SK-N-SH treated with all-trans-retinoic acid at 6 μM for 48 hours (cell line): ENCODE results near the gene UQCRFS1.

Experiments used
- ATAC-seq: fragments of 200-7000 bp; cut with Tn5 transposase; 3 replicates; pipeline ENCODE4 v1.9.1; 2020; ENCODE audit warnings: mild to moderate bottlenecking, moderate library complexity
- ARNTL ChIP-seq: fragments of 450-650 bp; formaldehyde crosslinking; IDR thresholded peaks from 2 replicates; pipeline ENCODE4 v1.5.0; 2020; ENCODE audit warnings: low read depth, mild to moderate bottlenecking, moderate library complexity, borderline replicate concordance
- ESRRG ChIP-seq: fragments of 250-450 bp; sonication (Bioruptor Pico); IDR thresholded peaks from 2 replicates; pipeline ENCODE4 v1.6.1; 2021; ENCODE audit warnings: mild to moderate bottlenecking
- GLIS3 ChIP-seq: fragments of 250-450 bp; sonication (Bioruptor Pico); IDR thresholded peaks from 2 replicates; pipeline ENCODE4 v1.5.0; 2020; ENCODE audit warnings: mild to moderate bottlenecking, moderate library complexity
- ISL1 ChIP-seq: fragments of 250-450 bp; sonication (Bioruptor Pico); IDR thresholded peaks from 2 replicates; pipeline ENCODE4 v2.1.2; 2022; ENCODE audit warnings: mild to moderate bottlenecking, moderate library complexity
- OSR1 ChIP-seq: fragments of 250-450 bp; sonication (Bioruptor Pico); IDR thresholded peaks from 2 replicates; pipeline ENCODE4 v1.8.0; 2022; ENCODE audit warnings: moderate library complexity, mild to moderate bottlenecking, inconsistent platforms
- PPARA ChIP-seq: fragments of 250-450 bp; sonication (Bioruptor Pico); IDR thresholded peaks from 2 replicates; pipeline ENCODE4 v1.5.0; 2020; ENCODE audit warnings: mild to moderate bottlenecking, borderline replicate concordance
- RARB ChIP-seq: fragments of 250-450 bp; sonication (Bioruptor Pico); IDR thresholded peaks from 2 replicates; pipeline ENCODE4 v1.8.0; 2021; ENCODE audit warnings: mild to moderate bottlenecking, moderate library complexity
- SNAI2 ChIP-seq: fragments of 250-450 bp; sonication (Bioruptor Pico); IDR thresholded peaks from 2 replicates; pipeline ENCODE4 v1.5.0; 2020; ENCODE audit warnings: mild to moderate bottlenecking, moderate library complexity
- TCF4 ChIP-seq: fragments of 250-450 bp; sonication (Bioruptor Pico); IDR thresholded peaks from 2 replicates; pipeline ENCODE4 v1.8.0; 2021; ENCODE audit warnings: mild to moderate bottlenecking, moderate library complexity, borderline replicate concordance
- TOX ChIP-seq: fragments of 250-450 bp; sonication (Bioruptor Pico); IDR thresholded peaks from 2 replicates; pipeline ENCODE4 v1.8.0; 2021; ENCODE audit warnings: mild to moderate bottlenecking, moderate library complexity, borderline replicate concordance
- ZC3H10 ChIP-seq: fragments of 250-450 bp; sonication (Bioruptor Pico); IDR thresholded peaks from 2 replicates; pipeline ENCODE4 v1.5.1; 2021; ENCODE audit warnings: mild to moderate bottlenecking, moderate library complexity
- ZFP3 ChIP-seq: fragments of 250-450 bp; sonication (Bioruptor Pico); IDR thresholded peaks from 2 replicates; pipeline ENCODE4 v1.5.0; 2020; ENCODE audit warnings: mild to moderate bottlenecking, moderate library complexity
- ZFP30 ChIP-seq: fragments of 450-650 bp; formaldehyde crosslinking; IDR thresholded peaks from 2 replicates; pipeline ENCODE4 v1.5.0; 2022; ENCODE audit warnings: mild to moderate bottlenecking, moderate library complexity
- ZNF70 ChIP-seq: fragments of 450-650 bp; formaldehyde crosslinking; IDR thresholded peaks from 2 replicates; pipeline ENCODE4 v1.5.0; 2020; ENCODE audit warnings: mild to moderate bottlenecking, moderate library complexity
- ZNF8 ChIP-seq: fragments of 450-650 bp; formaldehyde crosslinking; IDR thresholded peaks from 2 replicates; pipeline ENCODE4 v1.5.0; 2020; ENCODE audit warnings: mild to moderate bottlenecking, moderate library complexity
- TF ChIP-seq, protein P1 (sequence below): fragments of 250-450 bp; sonication (Bioruptor Pico); IDR thresholded peaks from 2 replicates; pipeline ENCODE4 v1.8.0; 2021; ENCODE audit warnings: low read depth, mild to moderate bottlenecking, moderate library complexity, borderline replicate concordance
- TF ChIP-seq, protein P2 (sequence below): fragments of 250-450 bp; sonication (Bioruptor Pico); IDR thresholded peaks from 2 replicates; pipeline ENCODE4 v1.5.0; 2020; ENCODE audit warnings: mild to moderate bottlenecking, moderate library complexity
- TF ChIP-seq, protein P3 (sequence below): fragments of 250-450 bp; sonication (Bioruptor Pico); IDR thresholded peaks from 2 replicates; pipeline ENCODE4 v1.8.0; 2020; ENCODE audit warnings: mild to moderate bottlenecking, moderate library complexity, borderline replicate concordance
- TF ChIP-seq, protein P4 (sequence below): fragments of 250-450 bp; sonication (Bioruptor Pico); IDR thresholded peaks from 2 replicates; pipeline ENCODE4 v1.5.1; 2020; ENCODE audit warnings: low read depth, mild to moderate bottlenecking, moderate library complexity
- TF ChIP-seq, protein P5 (sequence below): fragments of 250-450 bp; sonication (Bioruptor Pico); IDR thresholded peaks from 2 replicates; pipeline ENCODE4 v1.5.1; 2021; ENCODE audit warnings: mild to moderate bottlenecking, moderate library complexity

The UQCRFS1 gene

DNA sequence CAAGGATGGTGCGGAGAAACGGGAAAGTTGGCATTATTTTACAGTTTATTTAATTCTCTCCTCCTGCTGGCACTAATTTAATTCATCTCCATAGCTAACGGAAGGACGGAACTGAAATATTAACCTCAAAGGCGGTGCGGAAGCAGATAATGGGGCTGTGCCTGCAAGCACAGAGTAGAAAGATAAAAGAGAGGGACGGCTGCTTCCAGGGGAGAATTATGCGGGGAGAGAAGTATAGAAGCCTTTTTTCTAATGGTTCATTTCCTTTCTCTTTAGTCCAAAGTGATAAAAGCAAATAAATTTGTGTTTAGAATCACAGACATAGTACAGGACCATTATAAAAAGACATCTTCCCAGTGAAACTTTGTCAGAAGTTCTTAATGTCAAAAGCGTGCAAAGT lies 34.5 kb upstream of the UQCRFS1 start:
- ATAC-seq: no peak
- TF ChIP-seq RARB (CRISPR knock-in tag): no peak
- TF ChIP-seq ZFP30 (CRISPR knock-in tag): no peak
- no peak for TF ChIP-seq ESRRG
- no peak for TF ChIP-seq ZNF8
- no peak for TF ChIP-seq ZFP3 (CRISPR knock-in tag)
- no peak for TF ChIP-seq ISL1 (CRISPR knock-in tag)
- TF ChIP-seq TCF4 (CRISPR knock-in tag): no peak
- TF ChIP-seq SNAI2 (CRISPR knock-in tag): no peak
- TF ChIP-seq, protein P1, sequence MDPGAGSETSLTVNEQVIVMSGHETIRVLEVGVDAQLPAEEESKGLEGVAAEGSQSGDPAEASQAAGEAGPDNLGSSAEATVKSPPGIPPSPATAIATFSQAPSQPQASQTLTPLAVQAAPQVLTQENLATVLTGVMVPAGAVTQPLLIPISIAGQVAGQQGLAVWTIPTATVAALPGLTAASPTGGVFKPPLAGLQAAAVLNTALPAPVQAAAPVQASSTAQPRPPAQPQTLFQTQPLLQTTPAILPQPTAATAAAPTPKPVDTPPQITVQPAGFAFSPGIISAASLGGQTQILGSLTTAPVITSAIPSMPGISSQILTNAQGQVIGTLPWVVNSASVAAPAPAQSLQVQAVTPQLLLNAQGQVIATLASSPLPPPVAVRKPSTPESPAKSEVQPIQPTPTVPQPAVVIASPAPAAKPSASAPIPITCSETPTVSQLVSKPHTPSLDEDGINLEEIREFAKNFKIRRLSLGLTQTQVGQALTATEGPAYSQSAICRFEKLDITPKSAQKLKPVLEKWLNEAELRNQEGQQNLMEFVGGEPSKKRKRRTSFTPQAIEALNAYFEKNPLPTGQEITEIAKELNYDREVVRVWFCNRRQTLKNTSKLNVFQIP (CRISPR knock-in tag): no peak
- TF ChIP-seq, protein P2, sequence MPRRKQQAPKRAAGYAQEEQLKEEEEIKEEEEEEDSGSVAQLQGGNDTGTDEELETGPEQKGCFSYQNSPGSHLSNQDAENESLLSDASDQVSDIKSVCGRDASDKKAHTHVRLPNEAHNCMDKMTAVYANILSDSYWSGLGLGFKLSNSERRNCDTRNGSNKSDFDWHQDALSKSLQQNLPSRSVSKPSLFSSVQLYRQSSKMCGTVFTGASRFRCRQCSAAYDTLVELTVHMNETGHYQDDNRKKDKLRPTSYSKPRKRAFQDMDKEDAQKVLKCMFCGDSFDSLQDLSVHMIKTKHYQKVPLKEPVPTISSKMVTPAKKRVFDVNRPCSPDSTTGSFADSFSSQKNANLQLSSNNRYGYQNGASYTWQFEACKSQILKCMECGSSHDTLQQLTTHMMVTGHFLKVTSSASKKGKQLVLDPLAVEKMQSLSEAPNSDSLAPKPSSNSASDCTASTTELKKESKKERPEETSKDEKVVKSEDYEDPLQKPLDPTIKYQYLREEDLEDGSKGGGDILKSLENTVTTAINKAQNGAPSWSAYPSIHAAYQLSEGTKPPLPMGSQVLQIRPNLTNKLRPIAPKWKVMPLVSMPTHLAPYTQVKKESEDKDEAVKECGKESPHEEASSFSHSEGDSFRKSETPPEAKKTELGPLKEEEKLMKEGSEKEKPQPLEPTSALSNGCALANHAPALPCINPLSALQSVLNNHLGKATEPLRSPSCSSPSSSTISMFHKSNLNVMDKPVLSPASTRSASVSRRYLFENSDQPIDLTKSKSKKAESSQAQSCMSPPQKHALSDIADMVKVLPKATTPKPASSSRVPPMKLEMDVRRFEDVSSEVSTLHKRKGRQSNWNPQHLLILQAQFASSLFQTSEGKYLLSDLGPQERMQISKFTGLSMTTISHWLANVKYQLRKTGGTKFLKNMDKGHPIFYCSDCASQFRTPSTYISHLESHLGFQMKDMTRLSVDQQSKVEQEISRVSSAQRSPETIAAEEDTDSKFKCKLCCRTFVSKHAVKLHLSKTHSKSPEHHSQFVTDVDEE (CRISPR knock-in tag): no peak
- TF ChIP-seq, protein P3, sequence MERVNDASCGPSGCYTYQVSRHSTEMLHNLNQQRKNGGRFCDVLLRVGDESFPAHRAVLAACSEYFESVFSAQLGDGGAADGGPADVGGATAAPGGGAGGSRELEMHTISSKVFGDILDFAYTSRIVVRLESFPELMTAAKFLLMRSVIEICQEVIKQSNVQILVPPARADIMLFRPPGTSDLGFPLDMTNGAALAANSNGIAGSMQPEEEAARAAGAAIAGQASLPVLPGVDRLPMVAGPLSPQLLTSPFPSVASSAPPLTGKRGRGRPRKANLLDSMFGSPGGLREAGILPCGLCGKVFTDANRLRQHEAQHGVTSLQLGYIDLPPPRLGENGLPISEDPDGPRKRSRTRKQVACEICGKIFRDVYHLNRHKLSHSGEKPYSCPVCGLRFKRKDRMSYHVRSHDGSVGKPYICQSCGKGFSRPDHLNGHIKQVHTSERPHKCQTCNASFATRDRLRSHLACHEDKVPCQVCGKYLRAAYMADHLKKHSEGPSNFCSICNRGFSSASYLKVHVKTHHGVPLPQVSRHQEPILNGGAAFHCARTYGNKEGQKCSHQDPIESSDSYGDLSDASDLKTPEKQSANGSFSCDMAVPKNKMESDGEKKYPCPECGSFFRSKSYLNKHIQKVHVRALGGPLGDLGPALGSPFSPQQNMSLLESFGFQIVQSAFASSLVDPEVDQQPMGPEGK (CRISPR knock-in tag): no peak
- TF ChIP-seq ARNTL (CRISPR knock-in tag): no peak
- TF ChIP-seq PPARA: no peak
- TF ChIP-seq, protein P4, sequence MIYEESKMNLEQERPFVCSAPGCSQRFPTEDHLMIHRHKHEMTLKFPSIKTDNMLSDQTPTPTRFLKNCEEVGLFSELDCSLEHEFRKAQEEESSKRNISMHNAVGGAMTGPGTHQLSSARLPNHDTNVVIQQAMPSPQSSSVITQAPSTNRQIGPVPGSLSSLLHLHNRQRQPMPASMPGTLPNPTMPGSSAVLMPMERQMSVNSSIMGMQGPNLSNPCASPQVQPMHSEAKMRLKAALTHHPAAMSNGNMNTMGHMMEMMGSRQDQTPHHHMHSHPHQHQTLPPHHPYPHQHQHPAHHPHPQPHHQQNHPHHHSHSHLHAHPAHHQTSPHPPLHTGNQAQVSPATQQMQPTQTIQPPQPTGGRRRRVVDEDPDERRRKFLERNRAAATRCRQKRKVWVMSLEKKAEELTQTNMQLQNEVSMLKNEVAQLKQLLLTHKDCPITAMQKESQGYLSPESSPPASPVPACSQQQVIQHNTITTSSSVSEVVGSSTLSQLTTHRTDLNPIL: no peak
- TF ChIP-seq, protein P5, sequence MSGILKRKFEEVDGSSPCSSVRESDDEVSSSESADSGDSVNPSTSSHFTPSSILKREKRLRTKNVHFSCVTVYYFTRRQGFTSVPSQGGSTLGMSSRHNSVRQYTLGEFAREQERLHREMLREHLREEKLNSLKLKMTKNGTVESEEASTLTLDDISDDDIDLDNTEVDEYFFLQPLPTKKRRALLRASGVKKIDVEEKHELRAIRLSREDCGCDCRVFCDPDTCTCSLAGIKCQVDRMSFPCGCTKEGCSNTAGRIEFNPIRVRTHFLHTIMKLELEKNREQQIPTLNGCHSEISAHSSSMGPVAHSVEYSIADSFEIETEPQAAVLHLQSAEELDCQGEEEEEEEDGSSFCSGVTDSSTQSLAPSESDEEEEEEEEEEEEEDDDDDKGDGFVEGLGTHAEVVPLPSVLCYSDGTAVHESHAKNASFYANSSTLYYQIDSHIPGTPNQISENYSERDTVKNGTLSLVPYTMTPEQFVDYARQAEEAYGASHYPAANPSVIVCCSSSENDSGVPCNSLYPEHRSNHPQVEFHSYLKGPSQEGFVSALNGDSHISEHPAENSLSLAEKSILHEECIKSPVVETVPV (CRISPR knock-in tag): no peak

DNA sequence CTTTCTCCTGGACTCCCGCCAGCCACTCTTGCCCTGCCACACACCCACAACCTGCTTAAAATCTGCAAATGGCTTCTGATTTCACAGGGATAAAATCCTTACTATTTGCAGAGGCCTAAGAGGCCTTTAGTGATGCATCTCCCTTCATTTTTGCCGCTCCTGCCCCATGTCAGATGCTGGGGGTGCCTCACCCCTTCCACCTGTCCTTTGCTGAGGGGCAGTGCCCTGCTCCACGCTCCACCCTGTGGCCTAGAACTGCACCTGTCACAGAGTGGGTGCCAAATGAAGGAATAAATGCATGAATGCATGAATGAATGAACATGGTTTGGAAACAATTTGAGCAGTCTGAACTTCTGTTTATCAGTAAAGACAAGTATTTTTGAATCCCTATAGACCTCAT lies 34.1 kb upstream of the UQCRFS1 start:
- no peak for TF ChIP-seq ESRRG
- no peak for TF ChIP-seq TCF4 (CRISPR knock-in tag)
- TF ChIP-seq ISL1 (CRISPR knock-in tag): no peak
- TF ChIP-seq ZC3H10 (CRISPR knock-in tag): no peak
- no peak for TF ChIP-seq GLIS3 (CRISPR knock-in tag)
- TF ChIP-seq SNAI2 (CRISPR knock-in tag): no peak
- no peak for TF ChIP-seq ZFP3 (CRISPR knock-in tag)
- TF ChIP-seq TOX: no peak
- TF ChIP-seq ZFP30 (CRISPR knock-in tag): no peak
- TF ChIP-seq, protein P4: no peak
- no peak for TF ChIP-seq OSR1 (CRISPR knock-in tag)
- TF ChIP-seq ZNF70 (CRISPR knock-in tag): no peak
- TF ChIP-seq, protein P3 (CRISPR knock-in tag): no peak
- TF ChIP-seq PPARA: no peak
- TF ChIP-seq, protein P5 (CRISPR knock-in tag): no peak
- TF ChIP-seq RARB (CRISPR knock-in tag): no peak
- ATAC-seq: no peak
